IMR-90 (cell line): Measurements from ENCODE around the gene CDH22. TPM values are rescaled to one million over a fixed set of nuclear protein-coding genes. Genes with fewer than 3 reads are reported as not detected.

Experiments used
- ATAC-seq: fragments of 200-7000 bp; cut with Tn5 transposase; 2 replicates; pipeline ENCODE4 v1.9.1; 2020; ENCODE audit warnings: low read depth, mild to moderate bottlenecking, moderate library complexity
- BruUV-seq: library from RNA; stranded (reverse); fragments of 400-500 nt; replicated peaks from 2 replicates; lab custom pipeline; 2021; lab: Mats Ljungman, UMichigan
- CTCF ChIA-PET: fragments of 300-600 bp; formaldehyde crosslinking; extraction: SDS; loops from one replicate; lab custom pipeline; 2021; ENCODE audit warnings: antibody characterized with exemption; lab: Yijun Ruan, JAX
- POLR2A ChIA-PET: fragments of 300-600 bp; sonication (Branson Sonifier 250); formaldehyde crosslinking; loops from one replicate; lab custom pipeline; 2022; ENCODE audit warnings: antibody characterized with exemption; ENCODE audit not compliant: unreplicated experiment; lab: Charles Lee
- DNase-seq: peaks from one replicate; pipeline ENCODE4 v3.0.0; 2013
- H2AFZ ChIP-seq: replicated peaks from 2 replicates; pipeline ENCODE3; 2013; ENCODE audit warnings: low read length, mild to moderate bottlenecking; ENCODE audit not compliant: poor library complexity
- H2AK5ac ChIP-seq: 2 replicates; pipeline ENCODE4 v1.6.1; 2013; ENCODE audit warnings: low read depth, low read length, inconsistent platforms
- H2AK9ac ChIP-seq: replicated peaks from 2 replicates; pipeline ENCODE3; 2013; ENCODE audit warnings: mild to moderate bottlenecking, low read depth, low read length, moderate library complexity; ENCODE audit not compliant: poor library complexity
- H2BK120ac ChIP-seq: 2 replicates; pipeline ENCODE4 v1.6.1; 2013; ENCODE audit warnings: low read depth, low read length, inconsistent platforms
- H2BK15ac ChIP-seq: 3 replicates; pipeline ENCODE4 v1.6.1; 2013; ENCODE audit warnings: low read depth, low read length, inconsistent platforms
- H2BK20ac ChIP-seq: 2 replicates; pipeline ENCODE4 v1.6.1; 2013; ENCODE audit warnings: low read depth, mild to moderate bottlenecking, inconsistent platforms, low read length, moderate library complexity
- H2BK5ac ChIP-seq: 2 replicates; pipeline ENCODE4 v1.6.1; 2013; ENCODE audit warnings: mild to moderate bottlenecking, low read depth, low read length, inconsistent platforms; ENCODE audit not compliant: poor library complexity, severe bottlenecking
- H3K14ac ChIP-seq: replicated peaks from 2 replicates; pipeline ENCODE4 v1.6.1; 2013; ENCODE audit warnings: low read depth, low read length, inconsistent platforms
- H3K18ac ChIP-seq: 2 replicates; pipeline ENCODE4 v1.6.1; 2013; ENCODE audit warnings: low read depth, low read length, control low read depth
- H3K23ac ChIP-seq: 2 replicates; pipeline ENCODE4 v1.6.1; 2013; ENCODE audit warnings: low read depth, low read length, inconsistent platforms
- H3K27ac ChIP-seq: 2 replicates; pipeline ENCODE4 v1.5.1; 2013; ENCODE audit warnings: mild to moderate bottlenecking, control low read depth, low read length; ENCODE audit not compliant: insufficient read depth
- H3K27me3 ChIP-seq: 2 replicates; pipeline ENCODE4 v1.6.1; 2013; ENCODE audit warnings: low read length; ENCODE audit not compliant: control insufficient read depth, insufficient read depth
- H3K36me3 ChIP-seq: 2 replicates; pipeline ENCODE4 v1.6.1; 2013; ENCODE audit warnings: low read length, mixed read lengths; ENCODE audit not compliant: control insufficient read depth, insufficient read depth
- H3K4ac ChIP-seq: 2 replicates; pipeline ENCODE4 v1.6.1; 2013; ENCODE audit warnings: low read depth, low read length, inconsistent platforms
- H3K4me1 ChIP-seq: 2 replicates; pipeline ENCODE4 v1.6.1; 2013; ENCODE audit warnings: low read length, mixed read lengths; ENCODE audit not compliant: control insufficient read depth, insufficient read depth
- H3K4me2 ChIP-seq: 2 replicates; pipeline ENCODE4 v1.6.1; 2013; ENCODE audit warnings: low read depth, mild to moderate bottlenecking, control low read depth, low read length, moderate library complexity
- H3K4me3 ChIP-seq: 2 replicates; pipeline ENCODE4 v1.5.1; 2013; ENCODE audit warnings: low read depth, mild to moderate bottlenecking, control low read depth, low read length, moderate library complexity; ENCODE audit not compliant: insufficient read depth
- H3K56ac ChIP-seq: 2 replicates; pipeline ENCODE4 v1.6.1; 2013; ENCODE audit warnings: low read length, inconsistent platforms; ENCODE audit not compliant: insufficient read depth; ENCODE audit errors: extremely low read depth
- H3K79me1 ChIP-seq, 2 experiments: 2 replicates each; pipeline ENCODE4 v1.6.1; 2013; ENCODE audit warnings: low read length in 2 of 2, inconsistent platforms in 1 of 2, low read depth in 1 of 2
- H3K9ac ChIP-seq: 2 replicates; pipeline ENCODE4 v1.6.1; 2013; ENCODE audit warnings: low read depth, low read length, control low read depth
- H3K9me1 ChIP-seq: 2 replicates; pipeline ENCODE4 v1.6.1; 2013; ENCODE audit warnings: low read length, inconsistent platforms; ENCODE audit not compliant: insufficient read depth
- H3K9me3 ChIP-seq: 2 replicates; pipeline ENCODE4 v1.6.1; 2013; ENCODE audit warnings: low read length; ENCODE audit not compliant: control insufficient read depth, insufficient read depth
- H4K20me1 ChIP-seq: 2 replicates; pipeline ENCODE4 v1.6.1; 2013; ENCODE audit warnings: low read length, inconsistent platforms; ENCODE audit not compliant: insufficient read depth
- H4K5ac ChIP-seq: 2 replicates; pipeline ENCODE4 v1.6.1; 2013; ENCODE audit warnings: mild to moderate bottlenecking, low read depth, low read length, control low read depth
- H4K8ac ChIP-seq, 2 experiments: 2 replicates each; pipeline ENCODE4 v1.6.1; 2013; ENCODE audit warnings: low read depth in 2 of 2, low read length in 2 of 2, control low read depth in 1 of 2, inconsistent platforms in 1 of 2
- H4K91ac ChIP-seq: 2 replicates; pipeline ENCODE4 v1.6.1; 2013; ENCODE audit warnings: low read depth, low read length, inconsistent platforms; ENCODE audit not compliant: insufficient read depth
- CHD1 ChIP-seq: IDR thresholded peaks from 2 replicates; pipeline ENCODE4 v1.6.1; 2012; ENCODE audit warnings: low read depth, low read length, improper control_type of control experiment
- MAFK ChIP-seq: IDR thresholded peaks from 2 replicates; pipeline ENCODE4 v1.6.1; 2012; ENCODE audit warnings: low read depth, low read length, improper control_type of control experiment
- POLR2A ChIP-seq: IDR thresholded peaks from 2 replicates; pipeline ENCODE4 v1.6.1; 2012; ENCODE audit warnings: mild to moderate bottlenecking, low read depth, low read length
- RAD21 ChIP-seq: IDR thresholded peaks from 2 replicates; pipeline ENCODE4 v1.6.1; 2012; ENCODE audit warnings: low read length, improper control_type of control experiment
- RCOR1 ChIP-seq: IDR thresholded peaks from 2 replicates; pipeline ENCODE4 v1.6.1; 2012; ENCODE audit warnings: mild to moderate bottlenecking, low read length, improper control_type of control experiment; ENCODE audit not compliant: insufficient replicate concordance
- WGBS, 2 experiments: methylation state at CpG; one replicate each; pipeline versions ENCODE4 v1.1.5 to v1.1.7; 2013; ENCODE audit warnings: missing lambda C conversion rate in 2 of 2; ENCODE audit not compliant: insufficient read length in 1 of 2; ENCODE audit errors: extremely low coverage in 2 of 2; 5-methylcytosine and 5-hydroxymethylcytosine counted together
- dilution Hi-C: fragments of 300-500 bp; cut with HindIII; formaldehyde crosslinking; loops from one replicate; pipeline ENCODE4 v1.14.3; 2018; ENCODE audit warnings: low sequenced_read_pairs; ENCODE audit not compliant: unreplicated experiment
- in situ Hi-C: fragments of 300-500 bp; cut with MboI; formaldehyde crosslinking; loops from 3 replicates; pipeline ENCODE4 v1.14.3; 2019; ENCODE audit warnings: low sequenced_read_pairs, inconsistent platforms, mixed read lengths
- intact Hi-C: fragments of 100-400 bp; cut with micrococcal nuclease; formaldehyde crosslinking; loops from 2 replicates; pipeline ENCODE4 v1.10.0; 2022
- polyA plus RNA-seq, 3 experiments: library from polyadenylated mRNA; depleted of rRNA; stranded (reverse); fragments of >200 nt; gene quantifications; 2 replicates each; pipeline ENCODE4 v1.2.3, GENCODE V29; 2012; ENCODE audit warnings: low replicate concordance in 1 of 3
- total RNA-seq: library from RNA; depleted of rRNA; stranded (reverse); fragments of >200 nt; gene quantifications from 2 replicates; pipeline ENCODE4 v1.2.3, GENCODE V29; 2012
- TF ChIP-seq, protein P1 (sequence below): fragments of 150-350 bp; IDR thresholded peaks from 2 replicates; pipeline ENCODE4 v1.6.1; 2017; ENCODE audit warnings: mild to moderate bottlenecking, antibody characterized with exemption, low read length, low read depth

The CDH22 gene
- total and polyA plus RNA-seq, 2 of the 4 experiments (the other 2 are of a cell fraction): not detected

DNA sequence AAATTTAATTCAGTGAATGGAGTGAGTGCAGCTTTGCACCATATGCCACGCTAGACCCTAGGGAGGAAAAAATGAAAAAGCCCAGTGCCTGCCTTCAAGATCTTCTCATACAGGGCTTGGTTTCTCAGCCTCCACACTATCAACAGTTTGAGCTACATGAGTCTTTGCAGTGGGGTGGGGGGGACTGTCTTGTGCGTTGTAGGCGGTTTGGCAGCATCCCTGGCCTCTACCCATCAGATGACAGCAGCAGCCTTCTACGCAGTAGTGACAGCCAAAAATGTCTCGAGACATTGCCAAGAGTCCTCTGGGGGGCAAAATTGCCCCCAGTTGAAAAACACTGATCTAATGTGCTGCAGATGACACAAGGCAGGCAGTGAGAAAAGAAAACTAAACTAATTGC, 6.2 kb downstream of the CDH22 start:
- no peak overlapping the region for H2AFZ ChIP-seq
- no peak overlapping the region for H3K4ac ChIP-seq
- in situ Hi-C loops: no loop called here
- H4K5ac ChIP-seq: no peak overlapping the region
- dilution Hi-C loops: no loop called here
- peaks cover 41% of the 10 kb centered on the region for H3K27me3 ChIP-seq
- no peak overlapping the region for H3K4me2 ChIP-seq
- WGBS, 2 experiments: no CpG with 5 or more reads among the region's 5 CpGs
- H3K9ac ChIP-seq: no peak overlapping the region
- no peak overlapping the region for H2BK20ac ChIP-seq
- H3K27ac ChIP-seq: no peak overlapping the region
- H2AK5ac ChIP-seq: no peak overlapping the region
- no peak overlapping the region for H2BK15ac ChIP-seq
- no peak for DNase-seq
- TF ChIP-seq RCOR1 (no peak), CHD1 (no peak), RAD21 (no peak), MAFK (no peak), POLR2A (no peak)
- TF ChIP-seq, protein P1, sequence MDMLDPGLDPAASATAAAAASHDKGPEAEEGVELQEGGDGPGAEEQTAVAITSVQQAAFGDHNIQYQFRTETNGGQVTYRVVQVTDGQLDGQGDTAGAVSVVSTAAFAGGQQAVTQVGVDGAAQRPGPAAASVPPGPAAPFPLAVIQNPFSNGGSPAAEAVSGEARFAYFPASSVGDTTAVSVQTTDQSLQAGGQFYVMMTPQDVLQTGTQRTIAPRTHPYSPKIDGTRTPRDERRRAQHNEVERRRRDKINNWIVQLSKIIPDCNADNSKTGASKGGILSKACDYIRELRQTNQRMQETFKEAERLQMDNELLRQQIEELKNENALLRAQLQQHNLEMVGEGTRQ: no peak
- no peak overlapping the region for H2BK120ac ChIP-seq
- ChIA-PET CTCF (no interaction called here), POLR2A (no interaction called here)
- H3K14ac ChIP-seq: no peak overlapping the region
- no peaks in the 10 kb centered on the region for H4K20me1 ChIP-seq
- no peak overlapping the region for H3K18ac ChIP-seq
- H3K79me1 ChIP-seq: no peaks in the 10 kb centered on the region
- H2AK9ac ChIP-seq: no peak overlapping the region
- no peak overlapping the region for H4K91ac ChIP-seq
- no peak overlapping the region for H3K4me3 ChIP-seq
- H3K23ac ChIP-seq: no peak overlapping the region
- H4K8ac ChIP-seq: no peak overlapping the region
- no peak overlapping the region for H2BK5ac ChIP-seq
- H3K4me1 ChIP-seq: no peaks in the 10 kb centered on the region
- intact Hi-C loops: no loop called here
- no peak for ATAC-seq
- H3K9me1 ChIP-seq: no peaks in the 10 kb centered on the region
- H3K9me3 ChIP-seq: no peaks in the 10 kb centered on the region
- H3K56ac ChIP-seq: no peak overlapping the region
- no peaks in the 10 kb centered on the region for H3K36me3 ChIP-seq
- no TSS peak for BruUV-seq
